HG03039 (cell line): ENCODE results near the gene RBBP4.
"Not testable (repeated sequence)": the region's sequence is repeated elsewhere in the genome, so short reads cannot be mapped to it uniquely, and the experiment has no call there.

Experiments
- ATAC-seq: cut with Tn5 transposase; IDR thresholded peaks from one replicate; pipeline ENCODE4 v1.9.1; 2021; ENCODE audit warnings: mild to moderate bottlenecking, moderate library complexity; ENCODE audit not compliant: unreplicated experiment

Gene RBBP4

DNA sequence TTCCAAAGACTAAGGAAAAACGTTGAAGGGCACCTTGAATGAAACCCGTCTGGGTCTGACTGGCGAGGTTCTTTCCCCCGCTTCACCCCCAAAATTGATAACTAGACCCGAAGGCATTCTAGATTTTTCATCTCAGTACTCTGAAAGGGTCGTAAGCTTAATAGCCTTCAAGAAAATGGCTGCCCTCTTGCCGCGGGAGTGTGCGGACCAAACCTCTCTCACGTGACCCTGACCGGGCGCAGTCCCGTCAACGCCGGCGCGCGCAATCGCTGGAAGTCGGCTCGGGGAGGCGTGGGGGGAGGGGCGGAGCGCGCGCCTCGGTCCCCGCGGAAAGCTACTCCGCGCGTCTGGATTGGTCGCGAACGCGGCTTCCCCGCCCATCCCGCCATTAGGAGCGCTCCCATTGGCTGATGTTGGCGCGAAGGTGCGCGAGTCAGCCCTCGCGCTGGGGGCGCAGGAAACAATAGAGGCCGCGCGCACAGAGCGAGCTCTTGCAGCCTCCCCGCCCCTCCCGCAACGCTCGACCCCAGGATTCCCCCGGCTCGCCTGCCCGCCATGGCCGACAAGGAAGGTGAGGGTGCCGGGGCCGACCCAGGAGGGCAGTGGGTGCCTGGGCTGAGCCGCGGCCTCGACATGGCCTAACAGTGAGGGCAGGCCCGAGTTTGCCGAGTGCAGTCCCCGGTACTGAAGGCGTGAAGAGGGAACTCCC is at the start of gene RBBP4:
Gene RBBP4, plus strand, starts transcription at position 457 of the 709 bp plus-strand sequence. Its CDS starts 99 bp downstream, at position 556.
- ATAC-seq: peak; percentile 78

GRCh38 chr1:32605711-32606424 is 45.1 kb upstream of the RBBP4 start:
- ATAC-seq: no peak

- ATAC-seq: no peak
These were observed 44.2 kb upstream of the RBBP4 start for GRCh38 chr1:32606565-32607371.

DNA sequence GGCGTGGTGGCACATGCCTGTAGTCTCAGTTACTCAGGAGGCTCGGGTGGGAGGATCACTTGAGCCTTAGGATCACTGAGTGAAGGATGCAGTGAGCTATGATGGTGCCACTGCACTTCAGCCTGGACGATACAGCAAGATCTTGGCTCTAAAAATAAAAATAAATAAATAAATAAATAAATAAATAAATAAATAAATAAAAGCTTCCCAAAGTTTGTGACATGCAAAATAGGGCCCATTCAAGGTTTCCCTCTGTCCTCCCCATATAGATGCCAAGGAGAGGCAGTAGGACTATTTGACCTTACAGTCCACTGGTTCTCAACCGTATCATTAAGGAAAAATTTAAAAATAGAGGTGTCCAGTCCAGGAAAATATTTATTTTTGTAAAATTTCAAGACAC is 41.8 kb upstream of the RBBP4 start:
- no peak for ATAC-seq

DNA sequence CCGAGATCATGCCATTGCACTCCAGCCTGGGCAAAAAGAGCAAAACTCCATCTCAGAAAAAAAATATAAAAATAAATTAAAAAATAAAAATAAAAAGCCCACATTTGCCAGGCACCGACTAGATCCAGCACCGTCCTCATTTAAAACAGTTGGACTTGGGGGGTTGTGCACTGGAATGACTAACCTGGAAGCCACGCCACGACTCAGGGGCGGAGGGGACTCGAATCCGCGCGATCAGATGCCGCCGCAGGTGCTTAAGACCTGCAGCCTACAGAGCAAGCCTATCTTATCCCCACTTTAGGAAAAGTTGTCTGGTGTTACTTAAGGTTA is 39.2 kb upstream of the RBBP4 start:
- ATAC-seq: no peak

DNA sequence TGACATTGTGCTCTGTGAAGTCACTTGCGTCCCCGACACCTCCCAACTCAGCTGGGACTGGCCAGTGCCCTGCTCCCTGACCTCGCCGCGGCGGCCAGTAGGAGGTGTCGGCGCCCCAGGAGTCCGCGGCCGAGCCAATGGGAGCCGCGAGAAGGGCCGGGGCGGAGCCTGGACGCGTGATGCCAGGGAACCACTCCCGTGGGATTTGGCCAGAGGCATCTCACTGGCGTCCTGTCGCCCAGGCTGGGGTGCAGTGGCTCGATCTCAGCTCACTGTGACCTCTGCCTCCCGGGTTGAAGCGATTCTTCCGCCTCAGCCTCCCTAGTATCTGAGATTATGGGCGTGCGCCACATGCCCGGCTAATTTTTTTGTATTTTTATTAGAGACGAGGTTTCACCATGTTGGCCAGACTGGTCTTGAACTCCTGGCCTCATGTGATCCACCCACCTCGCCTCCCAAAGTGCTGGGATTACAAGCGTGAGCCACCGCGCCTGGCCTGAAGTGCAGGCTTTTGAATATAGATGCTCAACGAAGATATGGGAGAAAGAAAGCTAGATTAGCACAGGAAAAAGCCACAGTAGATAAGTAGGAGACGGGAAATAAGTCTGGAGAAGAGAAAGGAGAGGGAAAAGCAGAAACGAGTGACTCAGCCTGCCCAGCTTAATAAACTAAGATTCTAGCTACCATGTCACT is 38.7 kb upstream of the RBBP4 start:
- ATAC-seq: peak; percentile 70

- no peak for ATAC-seq
These were observed 37.5 kb upstream of the RBBP4 start for GRCh38 chr1:32613472-32613871.

GRCh38 chr1:32618673-32619221 is 32.3 kb upstream of the RBBP4 start:
- no peak for ATAC-seq

DNA sequence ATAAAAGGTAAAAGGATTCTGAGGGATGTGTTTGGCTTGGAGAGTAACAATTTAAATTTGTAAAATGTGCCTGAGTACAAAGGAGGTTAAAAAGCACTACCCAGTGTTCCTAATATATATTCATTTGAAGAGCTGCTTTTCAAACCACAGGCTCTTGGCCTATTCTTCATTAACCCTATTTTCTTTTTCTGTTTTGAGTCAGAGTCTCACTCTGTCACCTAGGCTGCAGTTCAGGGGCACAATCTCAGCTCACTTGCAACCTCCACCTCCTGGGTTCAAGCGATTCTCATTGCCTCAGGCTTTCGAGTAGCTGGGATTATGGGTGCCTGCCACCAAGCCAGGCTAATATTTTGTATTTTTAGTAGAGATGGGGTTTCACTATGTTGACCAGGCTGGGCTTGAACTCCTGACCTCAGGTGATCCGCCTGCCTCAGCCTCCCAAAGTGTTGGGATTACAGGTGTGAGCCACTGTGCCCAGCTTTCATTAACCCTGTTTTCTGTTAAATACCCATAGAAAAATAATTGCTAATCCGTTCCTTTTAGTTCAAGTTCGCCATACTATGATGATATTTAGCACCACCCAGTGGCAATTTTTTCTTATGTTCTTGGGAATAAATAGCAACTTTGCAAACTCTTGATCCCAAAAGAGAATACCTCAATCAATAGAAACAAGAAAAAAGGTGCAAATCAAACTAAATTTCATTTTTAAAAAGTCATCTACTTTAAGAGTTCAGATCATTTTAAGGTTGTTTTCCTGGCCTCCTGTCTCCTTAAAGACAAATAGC is 31.1 kb upstream of the RBBP4 start:
- ATAC-seq: no peak

DNA sequence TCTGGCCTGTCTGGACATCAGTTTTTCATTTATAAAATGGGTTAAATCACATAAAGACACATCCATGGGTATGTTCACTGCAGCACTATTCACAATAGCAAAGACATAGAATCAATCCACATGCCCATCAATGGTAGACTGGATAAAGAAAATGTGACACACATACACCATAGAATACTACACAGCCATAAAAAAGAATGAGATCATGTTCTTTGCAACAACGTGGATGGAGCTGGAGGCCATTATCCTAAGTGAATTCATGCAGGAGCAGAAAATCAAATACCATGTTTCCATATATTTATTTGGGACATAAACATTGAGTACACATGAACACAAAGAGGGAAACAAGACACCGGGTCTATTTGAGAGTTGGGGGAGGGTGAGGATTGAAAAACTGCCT is 28.8 kb upstream of the RBBP4 start:
- no peak for ATAC-seq

DNA sequence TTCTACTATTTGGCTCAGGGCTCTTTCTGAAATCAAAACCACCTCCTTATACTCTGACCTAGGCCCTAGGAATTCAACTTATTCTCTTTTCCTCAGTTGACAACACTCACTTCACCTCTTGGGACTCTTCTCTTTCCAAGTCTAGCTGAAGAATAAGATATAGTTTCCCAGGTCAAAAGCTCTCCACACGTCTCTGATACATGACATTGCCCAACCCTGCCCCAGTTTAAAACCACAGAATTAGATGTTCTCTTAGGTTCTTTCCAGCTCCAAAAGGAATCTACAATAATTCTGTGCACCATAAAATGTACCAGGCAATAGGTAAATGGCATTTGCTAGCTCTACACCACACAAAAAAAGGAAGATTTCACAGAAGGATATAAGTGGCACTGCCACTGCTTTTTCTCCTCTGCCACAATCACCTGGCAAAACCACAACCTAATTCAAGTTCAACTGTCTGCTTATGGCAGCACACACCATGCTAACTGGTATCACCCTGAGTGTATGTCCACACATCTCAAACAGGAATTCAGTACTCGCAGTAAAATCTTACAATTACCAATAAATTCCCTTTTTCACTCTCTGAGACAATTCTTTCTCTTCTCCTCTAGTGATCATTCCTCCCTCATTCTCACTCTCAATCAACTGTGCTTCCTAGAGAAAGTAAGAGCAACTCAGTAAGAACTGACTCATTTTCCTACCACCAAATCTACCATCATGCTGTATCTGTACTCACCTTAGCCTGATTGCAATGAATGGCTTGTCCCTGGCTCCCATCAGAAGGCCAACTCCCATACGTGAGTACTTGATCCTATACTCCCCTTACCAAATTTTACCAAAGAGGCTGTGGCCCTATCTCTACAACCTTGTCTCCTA is 28.0 kb upstream of the RBBP4 start:
- ATAC-seq: no peak

DNA sequence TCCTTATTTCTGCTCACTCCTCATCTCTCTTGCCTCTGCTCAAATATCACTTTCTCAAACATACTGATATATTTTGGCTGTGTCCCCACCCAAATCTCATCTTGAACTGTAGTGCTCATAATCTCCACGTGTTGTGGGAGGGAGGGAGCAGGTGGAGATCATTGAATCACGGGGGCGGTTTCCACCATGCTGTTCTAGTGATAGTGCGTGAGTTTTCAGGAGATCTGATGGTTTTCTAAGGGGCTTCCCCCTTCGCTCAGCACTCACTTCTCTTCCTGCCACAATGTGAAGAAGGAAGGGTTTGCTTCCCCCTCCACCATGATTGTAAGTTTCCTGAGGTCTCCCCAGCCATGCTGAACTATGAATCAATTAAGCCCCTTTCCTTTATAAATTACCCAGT is 27.2 kb upstream of the RBBP4 start:
- no peak for ATAC-seq

DNA sequence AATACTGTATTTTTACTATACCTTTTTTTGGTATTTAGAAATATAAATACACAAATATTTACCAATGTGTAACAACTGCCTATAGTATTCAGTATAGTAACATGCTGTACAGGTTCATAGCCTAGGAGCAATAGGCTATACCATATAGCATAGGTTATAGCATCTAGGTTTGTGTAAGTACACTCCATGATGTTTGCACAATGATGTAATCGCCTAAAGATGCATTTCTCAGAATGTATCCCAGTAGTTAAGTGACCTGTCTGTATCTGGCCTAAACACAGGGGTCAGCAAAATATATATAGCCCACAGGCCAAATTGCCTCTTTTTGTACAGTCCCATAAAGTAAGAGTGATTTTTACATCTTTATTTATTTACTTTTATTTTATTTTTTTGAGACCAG is 24.8 kb upstream of the RBBP4 start:
- no peak for ATAC-seq

DNA sequence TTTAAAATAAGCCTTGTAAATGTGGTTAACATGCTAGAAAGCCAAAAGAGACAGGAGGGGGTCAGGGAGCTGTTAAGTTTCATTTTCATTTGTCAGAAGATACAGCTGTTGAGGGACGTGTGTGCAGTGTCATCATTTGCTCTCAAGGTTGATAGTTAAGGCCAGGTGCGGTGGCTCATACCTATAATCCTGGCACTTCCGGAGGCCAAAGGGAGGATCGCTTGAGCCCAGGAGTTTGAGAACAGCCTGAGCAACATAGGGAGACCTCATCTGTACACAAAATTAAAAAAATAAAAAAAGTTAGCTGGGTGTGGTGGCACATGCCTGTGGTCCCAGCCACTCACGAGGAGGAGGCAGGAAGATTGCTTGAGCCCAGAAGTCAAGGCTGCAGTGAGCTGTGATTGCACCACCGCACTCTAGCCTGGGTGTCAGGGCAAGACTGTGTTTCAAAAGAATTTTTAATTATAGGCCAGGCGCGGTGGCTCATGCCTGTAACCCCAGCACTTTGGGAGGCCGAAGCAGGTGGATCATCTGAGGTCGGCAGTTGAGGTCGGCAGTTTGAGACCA is 23.3 kb upstream of the RBBP4 start:
- ATAC-seq: peak; percentile 53

DNA sequence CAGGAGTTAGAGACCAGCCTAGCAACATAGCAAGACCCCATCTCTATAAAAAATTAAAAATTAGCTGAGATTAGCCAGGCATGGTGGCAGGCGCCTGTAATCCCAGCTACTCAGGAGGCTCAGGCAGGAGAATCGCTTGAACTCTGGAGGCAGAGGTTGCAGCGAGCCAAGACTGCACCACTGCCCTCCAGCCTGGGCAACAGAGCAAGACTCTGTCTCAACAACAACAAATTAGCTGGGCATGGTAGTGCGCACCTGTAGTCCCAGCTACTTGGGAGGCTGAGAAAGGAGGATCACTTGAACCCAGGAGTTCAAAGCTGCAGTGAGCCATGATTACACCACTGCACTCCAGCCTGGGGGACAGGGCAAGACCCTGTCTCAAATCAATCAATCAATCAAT is 20.8 kb upstream of the RBBP4 start:
- not testable (repeated sequence) for ATAC-seq

DNA sequence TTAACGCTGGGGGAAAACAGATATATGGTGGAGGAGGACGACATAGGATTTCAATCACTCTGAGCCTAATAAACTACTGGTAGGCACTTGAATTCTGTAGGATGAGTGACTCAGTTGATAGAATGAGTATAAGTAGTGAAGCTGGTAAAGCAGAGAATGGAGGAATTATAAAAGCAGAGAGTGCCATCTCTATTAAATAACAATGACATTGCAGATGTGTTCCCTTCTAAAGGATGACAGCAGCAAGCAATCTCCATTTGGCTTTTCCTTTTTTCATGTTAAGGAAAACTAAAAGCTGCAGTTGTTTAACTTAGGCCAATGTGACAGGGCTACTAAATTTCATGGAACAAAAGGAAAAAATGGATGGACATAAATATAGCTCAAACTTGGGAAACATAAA is 18.2 kb upstream of the RBBP4 start:
- ATAC-seq: no peak

DNA sequence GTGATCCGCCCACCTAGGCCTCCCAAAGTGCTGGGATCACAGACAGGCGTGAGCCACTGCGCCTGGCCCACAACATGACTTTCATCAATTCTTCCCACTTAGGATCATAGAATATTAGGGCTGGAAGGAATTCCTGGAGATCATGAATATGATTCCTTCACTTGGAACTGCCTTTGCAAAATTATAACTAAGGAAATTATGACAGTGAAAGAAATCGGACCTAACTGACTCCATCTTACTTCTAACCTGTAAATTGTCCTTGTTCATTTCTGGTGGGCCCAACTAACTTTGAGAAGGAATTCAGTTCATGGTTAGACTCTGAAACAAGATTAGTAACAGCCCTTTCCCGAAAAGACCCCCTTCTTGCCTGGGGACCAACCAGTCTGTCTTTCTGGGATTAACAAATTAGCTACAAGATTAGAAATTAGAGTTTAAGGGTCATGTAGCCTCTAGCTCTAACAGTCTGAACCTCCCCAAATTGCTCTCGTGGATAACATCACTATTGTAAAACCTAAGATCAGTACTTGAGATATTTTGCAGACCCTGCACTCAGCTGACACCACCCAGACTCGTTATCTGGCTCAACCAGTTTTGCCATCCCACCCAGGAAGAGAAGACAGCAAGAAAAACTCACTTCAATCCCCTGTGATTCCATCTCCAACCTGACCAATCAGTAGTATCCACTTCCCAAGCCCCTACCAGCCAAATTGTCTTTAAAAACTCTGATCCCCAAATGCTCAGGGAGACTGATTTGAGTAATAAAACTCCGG is 15.3 kb upstream of the RBBP4 start:
- no peak for ATAC-seq
